ENCODE results near the gene CUBN.

DNA sequence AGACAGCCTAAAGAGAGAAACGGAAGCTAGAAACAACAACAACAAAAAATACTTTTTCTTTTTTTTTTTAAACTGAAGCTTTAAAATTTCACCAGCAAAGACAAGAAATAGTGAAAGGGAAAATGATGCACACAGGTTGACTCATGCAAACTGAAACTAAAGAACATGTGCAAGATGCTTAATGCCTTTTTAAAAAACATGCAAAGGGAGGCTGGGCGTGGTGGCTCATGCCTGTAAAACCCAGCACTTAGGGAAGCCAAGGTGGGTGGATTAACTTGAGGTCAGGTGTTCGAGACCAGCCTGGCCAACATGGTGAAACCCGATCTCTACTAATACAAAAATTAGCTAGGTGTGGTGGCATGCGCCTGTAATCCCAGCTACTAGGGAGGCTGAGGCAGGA lies 15.1 kb upstream of the CUBN start:
- TF ChIP-seq, protein P1, sequence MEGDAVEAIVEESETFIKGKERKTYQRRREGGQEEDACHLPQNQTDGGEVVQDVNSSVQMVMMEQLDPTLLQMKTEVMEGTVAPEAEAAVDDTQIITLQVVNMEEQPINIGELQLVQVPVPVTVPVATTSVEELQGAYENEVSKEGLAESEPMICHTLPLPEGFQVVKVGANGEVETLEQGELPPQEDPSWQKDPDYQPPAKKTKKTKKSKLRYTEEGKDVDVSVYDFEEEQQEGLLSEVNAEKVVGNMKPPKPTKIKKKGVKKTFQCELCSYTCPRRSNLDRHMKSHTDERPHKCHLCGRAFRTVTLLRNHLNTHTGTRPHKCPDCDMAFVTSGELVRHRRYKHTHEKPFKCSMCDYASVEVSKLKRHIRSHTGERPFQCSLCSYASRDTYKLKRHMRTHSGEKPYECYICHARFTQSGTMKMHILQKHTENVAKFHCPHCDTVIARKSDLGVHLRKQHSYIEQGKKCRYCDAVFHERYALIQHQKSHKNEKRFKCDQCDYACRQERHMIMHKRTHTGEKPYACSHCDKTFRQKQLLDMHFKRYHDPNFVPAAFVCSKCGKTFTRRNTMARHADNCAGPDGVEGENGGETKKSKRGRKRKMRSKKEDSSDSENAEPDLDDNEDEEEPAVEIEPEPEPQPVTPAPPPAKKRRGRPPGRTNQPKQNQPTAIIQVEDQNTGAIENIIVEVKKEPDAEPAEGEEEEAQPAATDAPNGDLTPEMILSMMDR (conservative IDR thresholded peaks at IDR 0.05), result no peak
- TF ChIP-seq EZH2 (IDR thresholded peaks at IDR 0.05; ENCODE audit: low read depth), result no peak
